Astrocyte of the hippocampus (primary cell): Measurements from ENCODE around the gene NFKBIZ.
"Not testable (repeated sequence)": the region's sequence is repeated elsewhere in the genome, so short reads cannot be mapped to it uniquely, and the experiment has no call there.

ENCODE experiments used
- DNase-seq: peaks from one replicate; pipeline ENCODE4 v3.0.0; 2011; ENCODE audit warnings: low read depth, low spot score

Gene NFKBIZ

DNA sequence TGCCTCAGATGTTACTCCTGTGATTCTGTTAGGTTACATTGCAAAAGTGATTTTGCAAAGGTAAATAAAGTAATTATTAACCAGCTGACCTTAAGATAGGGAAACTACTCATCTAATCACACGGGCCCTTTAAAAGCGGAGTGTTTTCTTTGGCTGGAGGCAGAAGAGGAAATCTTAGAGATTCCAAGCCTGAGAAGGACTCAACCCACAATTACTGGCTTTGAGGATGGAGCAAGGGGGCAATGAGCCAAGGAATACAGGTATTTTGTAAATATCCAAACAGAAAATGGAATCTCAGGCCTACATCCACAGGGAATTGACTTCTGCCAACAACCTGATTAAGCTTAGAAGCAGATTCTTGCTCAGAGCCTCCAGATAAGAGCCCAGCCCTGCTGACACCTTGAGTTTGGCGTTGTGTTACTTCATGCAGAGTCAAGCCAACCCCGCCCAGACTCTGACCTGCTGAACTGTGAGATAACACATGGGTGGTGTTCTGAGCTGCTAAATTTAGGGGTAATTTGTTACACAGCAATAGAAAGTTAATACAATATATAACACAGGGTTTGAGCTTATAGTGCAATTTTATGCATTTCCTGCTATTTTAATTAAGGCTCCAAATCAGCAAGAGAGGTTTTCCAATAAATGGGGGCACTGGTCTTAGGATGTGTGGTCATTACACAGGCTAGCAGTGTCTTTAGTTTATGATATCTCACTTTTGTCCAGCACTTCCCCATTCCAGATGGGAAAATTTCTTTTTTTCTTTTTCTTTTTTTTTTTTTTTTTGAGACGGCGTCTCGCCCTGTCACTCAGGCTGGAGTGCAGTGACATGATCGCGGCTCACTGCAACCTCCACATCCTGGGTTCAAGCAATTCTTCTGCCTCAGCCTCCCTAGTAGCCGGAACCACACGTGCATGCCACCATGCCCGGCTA lies 19.5 kb downstream of the NFKBIZ start:
- peak; percentile 90 for DNase-seq

DNA sequence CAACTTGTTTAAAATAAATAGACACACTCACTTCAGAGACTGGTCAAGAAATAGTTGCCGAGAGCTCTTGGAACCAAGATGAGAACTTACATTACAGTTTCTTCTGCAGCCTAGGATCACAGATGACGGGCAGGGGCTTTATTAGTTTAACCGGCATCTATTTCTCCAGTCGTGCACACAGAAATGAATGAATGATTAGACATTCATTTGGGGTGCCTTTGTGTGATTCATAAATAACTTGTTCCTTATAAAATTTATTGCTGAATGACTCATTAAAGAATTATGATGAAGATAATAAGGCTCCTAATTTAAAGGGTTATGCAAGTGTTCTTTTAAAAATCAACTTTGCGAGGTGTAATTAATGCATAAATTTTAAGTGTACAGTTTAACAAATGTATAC lies 20.8 kb downstream of the NFKBIZ start:
- no peak for DNase-seq

DNA sequence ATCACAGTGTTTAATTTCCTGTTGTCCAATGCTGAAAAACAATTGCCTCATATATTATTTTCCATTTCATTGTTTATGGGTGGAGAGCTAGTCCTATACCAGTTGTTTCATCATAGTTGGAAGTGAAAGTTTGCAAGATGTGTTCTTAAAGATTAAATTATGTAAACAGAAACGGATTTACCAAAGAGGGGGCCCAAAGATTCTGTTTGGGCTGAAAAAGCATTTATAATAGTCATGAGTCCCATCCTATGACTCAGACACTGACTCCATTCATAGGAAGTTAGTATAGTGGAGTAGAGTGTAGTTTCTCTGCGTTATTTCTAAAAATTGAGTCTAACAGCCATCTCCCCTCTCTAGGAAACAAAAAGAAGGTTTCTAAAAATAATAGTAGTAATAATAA lies 24.3 kb downstream of the NFKBIZ start:
- no peak for DNase-seq

DNA sequence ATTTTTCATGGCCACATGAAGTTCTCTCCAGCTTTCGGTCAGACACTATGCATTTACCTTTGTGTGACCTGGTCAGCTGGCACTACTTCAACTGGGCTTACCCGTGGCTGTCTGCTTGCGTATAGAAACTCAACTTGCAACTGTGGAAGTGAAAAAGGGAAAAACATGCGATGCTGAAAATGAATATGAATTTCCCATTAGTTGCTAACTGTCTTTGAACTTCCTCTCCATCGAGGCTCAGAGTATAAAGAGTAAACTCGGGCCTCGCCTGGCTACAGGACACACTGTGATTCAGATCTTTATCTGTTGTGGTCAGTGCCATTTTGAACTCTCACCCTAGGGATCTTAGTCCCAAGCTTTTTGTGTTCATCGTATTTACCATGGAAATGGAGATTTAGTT lies 26.8 kb downstream of the NFKBIZ start:
- DNase-seq: no peak

DNA sequence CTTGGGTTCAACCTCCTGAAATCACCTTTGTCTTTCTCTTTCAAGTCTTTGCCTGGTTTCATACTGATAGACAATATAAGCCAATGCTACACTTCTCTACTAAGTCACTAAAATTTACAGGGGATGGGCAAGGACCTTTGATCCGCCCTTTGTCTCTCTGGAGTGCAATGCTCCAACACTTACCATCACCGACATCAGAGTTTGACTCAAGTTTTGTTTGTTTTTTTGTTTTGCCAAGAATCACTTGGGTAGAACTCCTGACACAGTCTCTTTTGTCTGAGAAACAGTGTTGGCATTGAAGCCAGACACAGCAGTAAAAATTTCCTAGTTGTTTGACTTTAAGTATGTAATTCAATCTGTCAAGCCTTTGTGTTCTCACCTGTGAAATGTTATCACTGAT lies 29.3 kb downstream of the NFKBIZ start:
- no peak for DNase-seq

DNA sequence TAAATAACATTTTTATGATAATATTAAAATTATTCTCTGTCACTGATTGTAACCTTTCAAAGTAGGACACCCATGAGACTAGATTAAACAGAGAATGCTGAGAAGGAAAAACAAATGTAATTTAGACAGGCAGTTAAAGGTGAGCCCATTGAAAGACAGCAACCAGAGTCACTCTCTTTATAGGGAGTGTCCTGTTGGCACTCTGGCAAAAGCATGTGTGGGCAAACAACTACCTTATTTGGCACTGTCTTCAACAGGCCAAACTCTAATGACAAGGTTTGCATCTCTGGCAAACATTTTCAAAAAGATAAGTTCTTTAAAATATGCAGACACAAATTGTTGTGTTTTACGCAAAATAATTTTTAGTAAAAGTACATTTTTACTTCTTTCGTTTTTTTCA lies 29.8 kb downstream of the NFKBIZ start:
- no peak for DNase-seq

DNA sequence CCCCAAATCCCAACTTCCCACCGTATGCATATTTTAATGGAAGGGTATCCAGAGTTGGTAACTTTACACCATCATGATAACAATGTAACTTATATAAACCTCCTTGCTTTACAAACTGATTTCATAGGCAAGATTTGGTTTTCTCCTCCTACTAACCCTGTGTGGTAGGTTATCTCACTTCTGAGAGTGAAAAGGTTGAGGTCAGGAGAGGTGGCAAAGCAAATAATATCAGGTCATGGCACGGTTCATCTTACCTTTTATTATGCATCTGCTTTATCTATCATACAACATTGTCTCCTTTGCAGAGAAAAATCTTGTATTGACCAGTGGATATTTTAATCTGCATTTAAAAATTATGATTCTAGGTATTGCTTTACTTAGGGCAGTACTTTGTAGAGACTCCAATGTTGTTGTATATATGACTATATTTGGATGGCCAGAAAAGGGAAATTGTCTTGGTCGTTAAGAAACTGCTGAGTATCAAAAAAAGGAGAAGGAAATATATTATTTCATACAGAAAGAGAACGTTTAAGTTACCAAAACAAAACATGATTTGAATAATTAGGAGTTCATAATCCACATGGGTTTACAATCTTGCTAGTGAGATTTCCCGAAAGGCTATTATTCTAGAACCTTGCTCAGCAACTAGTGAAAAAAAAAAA lies 30.4 kb downstream of the NFKBIZ start:
- no peak for DNase-seq

DNA sequence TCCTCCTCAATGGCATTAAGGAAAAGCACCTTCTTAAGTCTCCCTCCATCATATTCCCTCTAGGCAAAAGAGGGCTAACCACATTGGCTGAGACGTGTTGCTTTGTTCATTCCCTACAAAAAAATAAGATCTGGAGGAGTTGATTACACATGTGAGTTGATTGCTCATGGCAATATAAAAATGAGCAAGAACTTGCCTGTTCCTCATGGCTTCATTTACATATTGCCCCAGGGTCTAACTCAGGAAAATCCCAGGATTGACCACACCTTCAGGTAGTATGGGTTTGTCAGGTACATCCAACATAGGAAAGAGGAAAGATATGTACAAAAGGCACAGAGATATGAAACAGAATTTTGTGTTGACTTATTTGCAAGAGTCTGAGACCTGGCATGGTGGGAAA lies 35.5 kb downstream of the NFKBIZ start:
- DNase-seq: no peak

DNA sequence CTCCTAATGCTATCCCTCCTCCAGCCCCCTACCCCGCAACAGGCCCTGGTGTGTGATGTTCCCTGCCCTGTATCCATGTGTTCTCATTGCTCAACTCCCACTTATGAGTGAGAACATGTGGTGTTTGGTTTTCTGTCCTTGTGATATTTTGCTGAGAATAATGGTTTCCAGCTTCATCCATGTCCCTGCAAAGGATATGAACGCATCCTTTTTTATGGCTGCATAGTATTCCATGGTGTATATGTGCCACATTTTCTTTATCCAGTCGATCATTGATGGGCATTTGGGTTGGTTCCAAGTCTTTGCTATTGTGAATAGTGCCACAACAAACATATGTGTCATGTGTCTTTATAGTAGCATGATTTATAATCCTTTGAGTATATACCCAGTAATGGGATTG lies 36.3 kb downstream of the NFKBIZ start:
- not testable (repeated sequence) for DNase-seq

DNA sequence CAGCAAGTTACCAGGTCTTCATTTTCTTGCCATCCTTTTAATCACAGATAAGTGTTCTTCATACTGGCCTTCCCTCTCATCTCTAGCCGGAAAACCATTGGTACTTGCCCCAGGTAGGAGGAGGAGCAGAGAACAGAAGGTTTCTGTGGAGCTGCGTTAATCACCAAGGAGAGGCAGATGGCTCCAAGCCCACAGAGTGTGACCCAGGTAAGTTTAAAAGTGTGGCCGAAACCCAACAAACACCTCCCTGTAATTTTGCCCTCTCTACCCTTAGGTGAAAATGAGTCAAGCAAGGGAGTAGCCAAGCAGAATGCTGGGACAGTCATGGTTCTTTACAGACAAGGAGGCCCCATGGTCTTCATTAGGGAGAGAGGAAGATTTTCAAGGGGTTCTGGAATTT lies 37.3 kb downstream of the NFKBIZ start:
- DNase-seq: no peak

DNA sequence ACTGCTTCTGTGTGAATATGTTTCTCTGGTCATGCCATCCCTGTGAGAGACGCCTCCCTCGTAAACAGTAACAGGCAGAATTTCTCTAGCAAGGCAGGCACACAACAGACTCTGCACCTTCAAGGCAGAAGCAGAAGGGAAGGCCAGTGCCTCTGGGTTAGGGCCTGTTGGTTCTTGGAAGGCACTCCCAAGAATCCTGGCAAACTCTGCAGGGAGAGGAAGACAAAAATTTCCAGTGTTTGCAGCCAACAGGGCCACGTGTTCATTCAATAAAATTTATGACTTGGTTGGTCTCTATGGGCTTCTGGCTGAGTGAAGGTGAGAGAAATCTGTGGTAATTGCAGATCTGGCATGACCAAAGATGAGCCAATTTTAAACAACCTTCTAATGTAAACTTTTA lies 39.3 kb downstream of the NFKBIZ start:
- DNase-seq: no peak

DNA sequence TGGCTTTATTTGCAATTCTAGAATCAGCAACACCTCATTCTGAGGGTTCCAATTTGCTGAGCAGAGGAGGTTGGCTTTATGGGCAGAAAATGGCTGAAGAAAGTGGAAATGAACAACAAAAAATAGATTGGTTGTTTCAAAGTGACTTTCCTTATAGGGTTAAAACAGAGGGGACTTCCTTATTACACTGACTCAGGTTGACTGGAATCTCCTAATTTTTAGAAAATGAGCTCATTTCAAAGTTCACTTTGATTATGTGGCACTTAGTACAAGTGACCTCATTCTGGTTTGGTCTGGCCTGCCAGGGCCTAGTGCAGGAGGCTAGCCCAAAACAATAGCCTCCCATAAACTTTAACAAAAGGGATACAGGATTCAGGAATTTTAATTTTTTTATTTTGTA lies 41.4 kb downstream of the NFKBIZ start:
- peak; percentile 90 for DNase-seq

DNA sequence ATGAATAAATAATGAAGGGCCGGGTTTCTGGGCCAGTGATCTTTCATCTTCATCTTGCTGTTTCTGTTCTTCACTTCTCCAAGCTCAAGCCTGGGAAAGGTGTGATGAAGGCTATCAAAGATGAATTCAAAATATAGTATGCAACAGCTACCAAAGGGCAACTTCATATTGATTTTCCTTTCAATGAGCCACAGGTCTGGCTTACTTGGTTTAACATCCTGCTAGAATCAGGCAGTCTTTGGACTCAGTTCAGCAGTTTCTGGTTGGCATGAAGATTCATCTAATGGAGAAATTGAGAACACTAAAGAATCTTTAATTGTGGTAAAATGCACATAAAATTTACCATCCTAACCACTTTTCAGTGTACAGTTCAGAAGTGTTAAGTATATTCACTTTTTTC lies 43.3 kb downstream of the NFKBIZ start:
- DNase-seq: no peak

DNA sequence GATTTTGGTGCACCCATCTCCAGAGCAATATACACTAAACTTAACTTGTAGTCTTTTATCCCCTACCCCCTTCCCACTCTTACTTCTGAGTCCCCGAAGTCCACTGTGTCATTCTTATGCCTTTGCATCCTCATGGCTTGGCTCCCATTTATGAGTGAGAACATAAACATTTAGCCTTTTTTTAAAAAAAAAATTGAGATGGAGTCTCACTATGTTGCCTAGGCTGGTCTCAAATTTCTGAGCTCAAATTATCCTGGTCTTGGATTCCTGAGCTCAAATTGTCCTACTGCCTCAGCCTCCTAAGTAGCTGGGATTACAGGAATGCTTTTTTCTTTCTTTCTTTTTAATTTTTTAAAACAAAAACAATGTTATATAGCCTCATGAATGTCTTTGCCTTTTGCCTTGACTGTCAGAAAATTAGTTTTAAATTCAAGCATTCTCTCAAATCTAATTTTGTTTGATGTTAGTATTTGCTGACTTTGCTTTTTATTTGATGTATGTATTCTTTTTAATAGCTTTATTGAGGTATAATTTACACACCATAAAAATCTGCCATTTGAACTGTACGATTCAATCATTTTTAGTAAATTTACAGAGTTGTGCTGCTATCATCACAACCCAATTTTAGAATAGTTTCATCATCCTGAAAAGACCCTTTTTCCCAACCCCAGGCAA lies 46.9 kb downstream of the NFKBIZ start:
- no peak for DNase-seq

DNA sequence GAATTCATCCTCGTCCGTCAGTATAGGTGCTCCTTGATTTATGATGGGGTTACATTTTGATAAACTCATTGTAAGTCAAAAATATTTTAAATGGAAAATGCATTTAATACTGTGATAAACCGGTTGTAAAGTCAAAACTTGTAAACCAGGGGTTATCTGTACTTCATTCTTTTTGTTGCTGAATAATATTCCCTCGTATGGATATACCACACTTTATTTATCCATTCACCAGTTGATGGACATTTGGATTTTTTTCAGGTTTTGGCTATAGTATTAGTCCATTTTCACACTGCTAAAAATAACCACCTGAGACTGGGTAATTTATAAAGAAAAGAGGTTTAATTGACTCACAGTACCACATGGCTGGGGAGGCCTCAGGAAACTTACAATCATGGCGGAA lies 47.7 kb downstream of the NFKBIZ start:
- no peak for DNase-seq

DNA sequence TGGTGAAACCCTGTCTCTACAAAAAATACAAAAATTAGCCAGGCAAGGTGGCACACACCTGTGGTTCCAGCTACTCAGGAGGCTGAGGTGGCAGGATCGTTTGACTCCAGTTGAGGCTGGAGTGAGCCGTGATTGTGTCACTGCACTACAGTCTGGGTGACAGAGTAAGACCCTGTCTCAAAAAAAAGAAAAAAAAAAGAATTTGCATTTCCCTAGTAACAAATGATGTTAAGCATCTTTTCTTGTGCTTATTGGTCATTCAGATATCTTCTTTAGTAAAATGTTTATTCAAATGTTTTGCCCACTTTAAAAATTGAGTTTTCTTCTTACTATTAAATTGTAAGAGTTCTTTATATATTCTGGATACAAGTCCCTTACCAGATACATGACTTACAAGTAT lies 48.7 kb downstream of the NFKBIZ start:
- no peak for DNase-seq

DNA sequence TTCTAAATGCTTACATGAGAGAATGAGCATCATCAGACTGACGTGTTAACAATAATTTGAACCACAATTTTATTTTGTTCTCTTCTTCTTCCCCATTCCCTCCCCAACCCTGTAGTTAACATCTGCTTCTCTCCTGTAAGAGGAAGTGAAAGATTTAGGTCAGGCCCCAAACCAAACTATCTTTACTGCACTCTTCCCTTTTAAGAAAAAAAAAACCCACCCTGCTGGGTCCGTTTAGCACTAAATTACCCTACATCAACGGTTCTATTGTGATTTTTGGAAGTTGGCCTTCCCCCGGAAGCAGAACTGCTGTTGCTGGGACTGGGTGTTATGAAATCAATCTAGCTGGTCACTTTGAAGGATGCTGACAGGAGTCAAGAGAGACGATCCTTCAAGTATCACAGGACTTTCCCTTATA lies 49.4 kb downstream of the NFKBIZ start:
- DNase-seq: no peak

DNA sequence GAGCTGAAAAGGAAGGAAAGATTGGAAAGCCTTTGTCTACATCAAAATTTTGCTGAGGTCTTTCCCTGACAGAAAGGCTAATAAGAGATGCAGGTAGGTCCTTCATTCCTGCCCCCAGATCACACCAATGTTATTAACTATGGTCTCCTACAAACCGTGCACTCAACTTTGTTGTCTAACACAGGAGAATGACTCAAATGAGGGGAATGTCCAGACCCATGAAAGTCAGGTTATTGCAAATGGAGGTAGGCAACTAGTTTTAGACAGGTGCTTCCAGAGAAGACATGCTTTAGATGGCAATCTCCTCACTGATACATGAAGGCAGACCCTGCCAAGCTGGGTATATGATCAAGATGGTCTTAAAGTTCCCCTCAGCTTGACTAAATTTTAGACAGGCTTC lies 51.0 kb downstream of the NFKBIZ start:
- DNase-seq: no peak

DNA sequence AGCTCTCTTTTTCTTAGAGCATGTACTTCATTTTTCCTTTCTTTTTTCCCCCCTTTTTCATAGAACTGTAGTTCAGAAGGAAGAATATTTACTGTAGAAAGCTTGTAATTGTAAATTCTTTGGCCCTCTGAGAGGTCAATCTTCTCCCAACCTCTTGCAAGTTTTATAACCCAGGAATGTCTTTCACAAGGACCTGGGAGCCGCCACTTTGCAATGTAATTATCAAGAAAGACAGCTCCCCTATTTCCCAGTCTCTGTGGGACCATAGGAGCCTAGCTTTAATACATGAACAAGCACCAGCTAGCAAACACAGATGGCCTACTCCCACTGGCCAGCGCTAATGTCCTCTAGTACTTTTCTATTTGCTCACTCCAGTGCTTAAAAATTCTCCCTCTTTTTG lies 51.4 kb downstream of the NFKBIZ start:
- no peak for DNase-seq

DNA sequence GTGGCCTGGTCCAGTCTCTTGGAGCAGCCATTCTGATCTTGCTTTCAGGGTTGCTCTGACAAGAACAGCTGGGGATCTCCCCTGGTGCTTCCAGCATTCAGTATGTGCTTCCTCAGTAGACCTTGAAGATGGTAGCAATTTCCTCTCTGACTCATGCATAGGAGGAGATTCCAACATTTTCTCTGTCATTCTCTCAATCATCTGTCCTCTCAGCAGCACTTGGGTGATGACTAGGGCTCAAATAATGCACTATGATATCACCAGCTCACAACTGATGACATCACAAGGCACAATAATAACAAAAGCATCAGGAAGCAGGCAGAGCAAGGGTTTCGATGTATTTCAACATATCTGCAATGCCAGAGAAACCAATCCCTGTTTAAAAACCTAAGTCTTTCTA lies 52.7 kb downstream of the NFKBIZ start:
- DNase-seq: peak; percentile 77

DNA sequence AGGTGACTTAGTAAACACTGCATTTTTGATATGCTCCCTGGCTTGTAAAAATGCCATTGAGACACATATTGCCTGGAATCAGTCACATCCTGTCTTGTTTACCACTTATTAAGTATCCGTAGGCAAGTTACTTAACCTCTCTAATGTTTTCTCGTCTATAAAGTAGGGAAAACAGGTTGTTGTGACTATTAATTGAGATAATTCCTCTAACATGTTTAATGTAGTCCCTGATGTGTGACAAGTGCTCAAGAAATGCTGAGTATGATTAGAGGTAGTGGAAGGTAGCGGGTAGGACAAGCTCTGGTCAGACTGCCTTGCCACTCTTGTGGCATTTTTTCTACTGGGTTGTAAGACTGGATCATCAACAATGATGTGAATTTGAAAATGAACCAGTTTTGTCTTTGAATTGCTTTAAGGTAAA lies 54.1 kb downstream of the NFKBIZ start:
- DNase-seq: no peak

DNA sequence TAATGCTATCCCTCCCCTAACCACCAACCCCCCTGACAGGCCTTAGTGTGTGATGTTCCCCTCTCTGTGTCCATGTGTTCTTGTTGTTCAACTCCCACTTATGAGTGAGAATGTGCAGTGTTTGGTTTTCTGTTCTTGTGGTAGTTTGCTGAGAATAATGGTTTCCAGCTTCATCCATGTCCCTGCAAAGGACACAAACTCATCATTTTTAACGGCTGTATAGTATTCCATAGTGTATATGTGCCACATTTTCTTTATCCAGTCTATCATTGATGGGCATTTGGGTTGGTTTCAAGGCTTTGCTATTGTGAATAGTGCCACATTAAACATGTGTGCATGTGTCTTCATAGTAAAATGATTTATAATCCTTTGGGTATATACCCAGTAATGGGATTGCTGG lies 56.3 kb downstream of the NFKBIZ start:
- not testable (repeated sequence) for DNase-seq
